OCI-LY7 (cell line): ENCODE data around the gene ZNF189. TPM values are rescaled to one million over a fixed set of nuclear protein-coding genes. Genes with fewer than 3 reads are reported as not detected.

ENCODE experiments used
- BruUV-seq: library from RNA; stranded (reverse); fragments of 400-500 nt; replicated peaks from 2 replicates; lab custom pipeline; 2021; lab: Mats Ljungman, UMichigan
- CTCF ChIA-PET: fragments of 300-600 bp; sonication (Branson Sonifier 250); formaldehyde crosslinking; loops from one replicate; lab custom pipeline; 2022; ENCODE audit warnings: antibody characterized with exemption; ENCODE audit not compliant: unreplicated experiment; lab: Charles Lee
- POLR2A ChIA-PET: fragments of 300-600 bp; sonication (Branson Sonifier 250); formaldehyde crosslinking; loops from one replicate; lab custom pipeline; 2022; ENCODE audit warnings: antibody characterized with exemption; lab: Charles Lee
- DNase-seq: peaks from one replicate; pipeline ENCODE4 v3.0.0-alpha.2; 2015; ENCODE audit warnings: low spot score
- H2AFZ ChIP-seq: fragments of 200-600 bp; sonication (generic), shearing (Covaris generic); 2 replicates; pipeline ENCODE4 v1.6.1; 2014; ENCODE audit warnings: mild to moderate bottlenecking, antibody characterized with exemption, low read length, moderate library complexity
- H3K27ac ChIP-seq: fragments of 200-600 bp; sonication (generic); 2 replicates; pipeline ENCODE4 v1.5.1; 2014; ENCODE audit warnings: mixed run types, low read depth, mild to moderate bottlenecking, moderate library complexity, low read length, inconsistent platforms; ENCODE audit not compliant: poor library complexity, severe bottlenecking
- H3K36me3 ChIP-seq: fragments of 200-600 bp; sonication (generic); 2 replicates; pipeline ENCODE4 v1.6.1; 2014; ENCODE audit warnings: mild to moderate bottlenecking, antibody characterized with exemption, low read length, moderate library complexity, mixed read lengths; ENCODE audit not compliant: insufficient read depth
- H3K4me1 ChIP-seq: fragments of 200-600 bp; sonication (generic); 2 replicates; pipeline ENCODE4 v1.5.1; 2014; ENCODE audit warnings: mild to moderate bottlenecking, low read length; ENCODE audit not compliant: insufficient read depth, poor library complexity, severe bottlenecking
- H3K4me2 ChIP-seq: fragments of 200-600 bp; sonication (generic); 2 replicates; pipeline ENCODE4 v1.6.1; 2014; ENCODE audit warnings: mild to moderate bottlenecking, low read length
- H3K4me3 ChIP-seq: fragments of 200-600 bp; sonication (generic); 2 replicates; pipeline ENCODE4 v1.5.1; 2014; ENCODE audit warnings: mild to moderate bottlenecking, low read depth, low read length; ENCODE audit not compliant: poor library complexity, severe bottlenecking
- H3K79me2 ChIP-seq: fragments of 200-600 bp; sonication (generic); 2 replicates; pipeline ENCODE4 v1.6.1; 2016; ENCODE audit warnings: low read depth, mild to moderate bottlenecking, low read length, moderate library complexity, mixed read lengths; ENCODE audit not compliant: insufficient read depth
- H3K9me2 ChIP-seq: fragments of 200-600 bp; sonication (generic); 2 replicates; pipeline ENCODE4 v1.6.1; 2016; ENCODE audit warnings: mild to moderate bottlenecking, low read length, mixed read lengths; ENCODE audit not compliant: insufficient read depth
- H3K9me3 ChIP-seq: fragments of 200-600 bp; sonication (generic); 2 replicates; pipeline ENCODE4 v1.6.1; 2014; ENCODE audit warnings: mild to moderate bottlenecking, mixed run types, low read length, mixed read lengths
- H4K20me1 ChIP-seq: fragments of 200-600 bp; sonication (generic); 2 replicates; pipeline ENCODE4 v1.6.1; 2014; ENCODE audit warnings: mild to moderate bottlenecking, antibody characterized with exemption, low read length, moderate library complexity, mixed read lengths; ENCODE audit not compliant: insufficient read depth
- EZH2phosphoT487 ChIP-seq: fragments of 200-600 bp; sonication (generic); IDR thresholded peaks from 2 replicates; pipeline ENCODE4 v1.6.1; 2018; ENCODE audit warnings: low read depth, borderline replicate concordance, mild to moderate bottlenecking, mixed run types, antibody characterized with exemption, low read length, moderate library complexity, mixed read lengths
- intact Hi-C: fragments of 100-400 bp; cut with micrococcal nuclease; formaldehyde crosslinking; loops from one replicate; pipeline ENCODE4 v1.10.0; 2022; ENCODE audit not compliant: unreplicated experiment
- total RNA-seq, 2 experiments: library from RNA; depleted of rRNA in 1 of 2; stranded (reverse); fragments of >200 nt in 1 of 2; shearing (Covaris generic) in 1 of 2; gene quantifications; 2 replicates each; pipeline ENCODE4 v1.2.3, GENCODE V29; 2014 to 2022
- TF ChIP-seq, protein P1 (sequence below): fragments of 200-600 bp; sonication (generic); conservative IDR thresholded peaks from 2 replicates; pipeline ENCODE4 v1.5.1; 2014; ENCODE audit warnings: mild to moderate bottlenecking, antibody characterized with exemption, low read length, moderate library complexity, mixed read lengths

ZNF189 gene
- total RNA-seq, 2 experiments from 2014 or later: 11.0 to 17.3 TPM

DNA sequence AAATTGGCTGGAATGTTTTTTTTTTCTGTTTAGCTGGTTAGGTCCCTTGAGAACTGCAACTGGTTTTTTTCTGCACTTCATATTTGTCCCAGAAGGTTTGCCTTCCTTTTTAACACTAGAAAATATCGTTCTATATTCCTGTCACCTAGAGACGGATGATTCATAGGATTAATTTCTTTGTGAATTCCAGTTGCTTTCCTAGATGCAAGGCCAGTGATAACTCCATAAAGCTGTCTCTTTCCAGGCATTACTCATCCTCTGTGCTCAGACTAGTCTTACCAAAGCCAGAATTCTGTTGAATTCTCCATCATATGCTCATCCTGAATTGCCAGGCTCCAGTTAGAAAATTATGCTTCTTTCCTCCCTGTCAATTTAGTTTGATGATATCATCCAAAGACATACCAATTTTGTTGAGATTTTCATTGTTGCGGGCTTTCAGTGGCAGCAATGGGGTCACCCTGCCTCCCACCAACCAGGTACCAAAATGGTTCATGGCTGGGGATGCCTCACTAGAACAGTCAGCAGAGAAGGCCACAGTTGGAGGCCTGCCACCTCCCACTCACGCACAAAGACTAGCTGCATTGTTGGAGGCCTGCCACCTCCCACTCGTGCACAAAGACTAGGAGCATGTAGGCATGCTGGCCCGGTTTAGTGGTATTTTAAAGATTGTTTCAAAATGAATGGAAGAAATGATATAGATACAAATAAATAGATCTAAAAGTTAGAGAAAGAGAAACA lies 22.4 kb upstream of the ZNF189 start:
- H3K9me2 ChIP-seq: 0 out of 2 replicates have a peak, but pooled peaks cover 7% of the 10 kb centered on the region
- ChIA-PET CTCF (no interaction called here), POLR2A (no interaction called here)
- H3K4me3 ChIP-seq: no peak overlapping the region
- no peaks in the 10 kb centered on the region for H3K36me3 ChIP-seq
- H3K9me3 ChIP-seq: no peaks in the 10 kb centered on the region
- H2AFZ ChIP-seq: no peak overlapping the region
- DNase-seq: no peak
- intact Hi-C loops: no loop called here
- no peak overlapping the region for H3K4me2 ChIP-seq
- H3K4me1 ChIP-seq: no peaks in the 10 kb centered on the region
- no peak for TF ChIP-seq EZH2phosphoT487
- TF ChIP-seq, protein P1, sequence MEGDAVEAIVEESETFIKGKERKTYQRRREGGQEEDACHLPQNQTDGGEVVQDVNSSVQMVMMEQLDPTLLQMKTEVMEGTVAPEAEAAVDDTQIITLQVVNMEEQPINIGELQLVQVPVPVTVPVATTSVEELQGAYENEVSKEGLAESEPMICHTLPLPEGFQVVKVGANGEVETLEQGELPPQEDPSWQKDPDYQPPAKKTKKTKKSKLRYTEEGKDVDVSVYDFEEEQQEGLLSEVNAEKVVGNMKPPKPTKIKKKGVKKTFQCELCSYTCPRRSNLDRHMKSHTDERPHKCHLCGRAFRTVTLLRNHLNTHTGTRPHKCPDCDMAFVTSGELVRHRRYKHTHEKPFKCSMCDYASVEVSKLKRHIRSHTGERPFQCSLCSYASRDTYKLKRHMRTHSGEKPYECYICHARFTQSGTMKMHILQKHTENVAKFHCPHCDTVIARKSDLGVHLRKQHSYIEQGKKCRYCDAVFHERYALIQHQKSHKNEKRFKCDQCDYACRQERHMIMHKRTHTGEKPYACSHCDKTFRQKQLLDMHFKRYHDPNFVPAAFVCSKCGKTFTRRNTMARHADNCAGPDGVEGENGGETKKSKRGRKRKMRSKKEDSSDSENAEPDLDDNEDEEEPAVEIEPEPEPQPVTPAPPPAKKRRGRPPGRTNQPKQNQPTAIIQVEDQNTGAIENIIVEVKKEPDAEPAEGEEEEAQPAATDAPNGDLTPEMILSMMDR: no peak
- H3K27ac ChIP-seq: no peak overlapping the region
- H3K79me2 ChIP-seq: no peaks in the 10 kb centered on the region
- BruUV-seq: no TSS peak
- H4K20me1 ChIP-seq: no peaks in the 10 kb centered on the region

DNA sequence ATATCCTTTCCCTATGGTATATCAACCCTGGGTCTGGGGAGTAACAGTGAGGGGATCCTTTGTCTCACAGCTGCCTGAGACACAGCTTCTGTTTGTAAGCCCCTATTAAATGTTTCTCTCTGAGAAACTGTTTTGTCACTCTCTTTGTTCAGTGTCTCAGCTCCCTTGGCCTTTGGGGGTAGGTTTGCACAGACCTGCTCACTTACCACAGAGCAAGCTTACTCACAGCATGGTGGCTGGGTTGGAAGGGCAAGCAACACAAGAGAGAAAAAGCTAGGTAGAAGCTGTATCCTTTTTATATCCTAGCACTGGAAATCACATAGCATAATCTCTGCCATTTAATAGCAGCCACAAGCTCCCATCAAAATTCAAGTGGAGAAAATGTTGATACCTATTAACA lies 18.4 kb upstream of the ZNF189 start:
- intact Hi-C loops: no loop called here
- Histone ChIP-seq H3K27ac (no peak overlapping the region), H4K20me1 (no peaks in the 10 kb centered on the region), H3K4me2 (no peak overlapping the region), H3K36me3 (no peaks in the 10 kb centered on the region), H3K9me3 (0 out of 2 replicates have a peak, but pooled peaks cover 6% of the 10 kb centered on the region), H3K4me3 (no peak overlapping the region), H2AFZ (no peak overlapping the region), H3K9me2 (0 out of 2 replicates have a peak, but pooled peaks cover 7% of the 10 kb centered on the region), H3K79me2 (no peaks in the 10 kb centered on the region), H3K4me1 (no peaks in the 10 kb centered on the region)
- TF ChIP-seq EZH2phosphoT487: no peak
- TF ChIP-seq, protein P1: no peak
- ChIA-PET CTCF (no interaction called here), POLR2A (interaction anchor here (0.5 to 1.1 kb wide), 4 partner anchors 12 to 957 kb away, joined by 3 to 4 read pairs (median 4); no protein-coding TSS in a partner anchor)
- no peak for DNase-seq
- BruUV-seq: no TSS peak

DNA sequence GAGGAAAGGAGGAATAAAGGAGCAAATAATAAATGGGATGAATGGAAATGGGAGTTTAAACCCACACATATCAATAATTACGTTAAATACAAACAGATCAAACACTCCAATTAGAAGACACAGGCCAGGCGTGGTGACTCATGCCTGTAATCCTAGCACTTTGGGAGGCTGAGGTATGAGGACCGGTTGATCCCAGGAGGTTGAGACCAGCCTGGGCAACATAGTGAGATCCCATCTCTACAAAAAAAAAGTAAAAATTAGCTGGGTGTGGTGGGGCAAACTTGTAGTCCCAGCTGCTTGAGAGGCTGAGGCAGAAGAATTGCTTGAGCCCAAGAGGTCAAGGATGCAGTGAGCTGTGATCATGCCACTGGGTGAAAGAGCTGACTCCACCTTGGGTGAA lies 17.5 kb upstream of the ZNF189 start:
- H3K4me1 ChIP-seq: no peaks in the 10 kb centered on the region
- intact Hi-C loops: no loop called here
- no peak overlapping the region for H2AFZ ChIP-seq
- H3K9me2 ChIP-seq: 0 out of 2 replicates have a peak, but pooled peaks cover 7% of the 10 kb centered on the region
- no peaks in the 10 kb centered on the region for H3K79me2 ChIP-seq
- no TSS peak for BruUV-seq
- no peak overlapping the region for H3K4me3 ChIP-seq
- no peak overlapping the region for H3K4me2 ChIP-seq
- H3K27ac ChIP-seq: no peak overlapping the region
- peaks cover 5% of the 10 kb centered on the region; the same call in 1 of the 2 replicates for H3K36me3 ChIP-seq
- POLR2A ChIA-PET: interaction anchor here (0.5 kb wide), 1 partner anchor 958 kb away, joined by 4 read pairs; no protein-coding TSS in a partner anchor
- CTCF ChIA-PET: no interaction called here
- DNase-seq: no peak
- H3K9me3 ChIP-seq: 0 out of 2 replicates have a peak, but pooled peaks cover 6% of the 10 kb centered on the region
- H4K20me1 ChIP-seq: no peaks in the 10 kb centered on the region
- no peak for TF ChIP-seq EZH2phosphoT487
- TF ChIP-seq, protein P1: no peak
